Right lobe of liver (tissue), 6 donors: ENCODE results near the gene RBM4. TPM values are rescaled to one million over a fixed set of nuclear protein-coding genes. Genes with fewer than 3 reads are reported as not detected.
A peak's percentile ranks its signal among the peaks of the same experiment; 100 is the strongest.

ENCODE experiments used
- ATAC-seq, 4 donors: fragments of 200-7000 bp; cut with Tn5 transposase; one replicate each; pipeline ENCODE4 v1.9.1; 2020; ENCODE audit warnings: mild to moderate bottlenecking in 4 of 4, moderate library complexity in 4 of 4
- DNase-seq, 3 donors: peaks; one replicate each; pipeline ENCODE4 v3.0.0-alpha.2; 2020
- H3K27ac ChIP-seq, 3 donors: fragments of 200-600 bp; one replicate each; pipeline ENCODE4 v1.8.0; 2022
- H3K27me3 ChIP-seq, 2 donors: fragments of 200-600 bp; one replicate each; pipeline ENCODE4 v1.8.0; 2022
- H3K36me3 ChIP-seq, 4 donors: fragments of 200-600 bp; sonication (generic) in 1 of 4; one replicate each; pipeline versions ENCODE4 v1.5.1 to v1.8.0; 2017 to 2022; ENCODE audit warnings: control low read depth in 1 of 4
- H3K4me1 ChIP-seq, 4 donors: fragments of 200-600 bp; sonication (generic) in 1 of 4; one replicate each; pipeline versions ENCODE4 v1.5.1 to v1.8.0; 2017 to 2022; ENCODE audit warnings: control low read depth in 1 of 4
- H3K4me3 ChIP-seq, 3 donors: fragments of 200-600 bp; one replicate each; pipeline ENCODE4 v1.8.0; 2022
- H3K9me3 ChIP-seq, 4 donors: fragments of 200-600 bp; sonication (generic) in 1 of 4; one replicate each; pipeline versions ENCODE4 v1.5.1 to v1.8.0; 2017 to 2022; ENCODE audit warnings: control low read depth in 1 of 4
- CTCF ChIP-seq, 4 donors: fragments of 200-600 bp in 3 of 4; fragments of 450-650 bp in 1 of 4; IDR thresholded peaks; one replicate each; pipeline versions ENCODE4 v1.5.1 to v1.8.0; 2016 to 2022; ENCODE audit warnings: antibody characterized with exemption in 4 of 4, mild to moderate bottlenecking in 2 of 4
- POLR2A ChIP-seq: fragments of 450-650 bp; IDR thresholded peaks from one replicate; pipeline ENCODE4 v1.6.1; 2017; ENCODE audit warnings: antibody characterized with exemption, mild to moderate bottlenecking
- WGBS: methylation state at CpG from one replicate; pipeline ENCODE4 v1.1.6; 2018; ENCODE audit warnings: low coverage, low lambda C conversion rate; ENCODE audit not compliant: insufficient coverage; ENCODE audit errors: missing lambda C conversion rate; 5-methylcytosine and 5-hydroxymethylcytosine counted together
- intact Hi-C, 2 donors: fragments of 100-400 bp; cut with DNase I; formaldehyde crosslinking; loops; one replicate each; pipeline versions ENCODE4 v1.11.2 to v1.14.1; 2022
- total RNA-seq, 6 experiments: library from RNA; depleted of rRNA in 2 of 6; stranded (reverse); fragments of >200 nt in 2 of 6; fragmentation: NEBNext Ultra II Directional in 3 of 6; extraction: Animal tissue kit (Norgen Biotek cat#: 25700) in 3 of 6; gene quantifications; one replicate each; pipeline versions ENCODE4 v1.1.0 to v1.2.4, GENCODE V29; 2016 to 2023
- donor health status: DM: no; HTN: yes; CAD: no.
- donor health status: DM: no; HTN: no; CAD: no.
- donor health status: DM: no; HTN: no; CAD: no.
- donor health status: DM: no; HTN: yes; CAD: no.
- donor health status: DM: no; HTN: yes; CAD: no.

Gene RBM4
- total RNA-seq, 6 experiments from 2014 or later = 40.3 to 57.0 (median 48.4) TPM

GRCh38 chr11:66653123-66653522, 14.6 kb downstream of the RBM4 start:
- no peak for ATAC-seq
- WGBS = 88% methylated on average over 6 of the region's 6 CpGs

GRCh38 chr11:66659763-66660162, 21.3 kb downstream of the RBM4 start:
- DNase-seq (no peak), ATAC-seq (no peak)
- Histone ChIP-seq H3K27ac (no peak overlapping the region), H3K9me3 (no peaks in the 10 kb centered on the region), H3K27me3 (no peaks in the 10 kb centered on the region), H3K4me3 (no peak overlapping the region), H3K36me3 (peaks cover 0 to 15% (median 3%) of the 10 kb centered on the region in 4 donors), H3K4me1 (no peaks in the 10 kb centered on the region)
- no peak for TF ChIP-seq CTCF (IDR thresholded peaks at IDR 0.05)
- no peak for TF ChIP-seq POLR2A
- 40% methylated on average over 2 of the region's 2 CpGs for WGBS
- intact Hi-C loops = loop anchor here in 1 of 2 donors (10.0 kb wide), 1 partner anchor 255 kb away; no protein-coding TSS in a partner anchor

More at GRCh38 chr11:66653123-66653522, 14.6 kb downstream of the RBM4 start:
- TF ChIP-seq CTCF (IDR thresholded peaks at IDR 0.05) (no peak), POLR2A (no peak)
- H3K36me3 ChIP-seq = peaks cover 0 to 27% (median 6%) of the 10 kb centered on the region in 4 donors
- no peak for DNase-seq
- H3K4me3 ChIP-seq = no peak overlapping the region
- H3K27me3 ChIP-seq = no peaks in the 10 kb centered on the region
- H3K9me3 ChIP-seq = no peaks in the 10 kb centered on the region
- no peak overlapping the region for H3K27ac ChIP-seq
- no peaks in the 10 kb centered on the region for H3K4me1 ChIP-seq
- intact Hi-C loops = no loop called here

GRCh38 chr11:66663741-66664296, 25.3 kb downstream of the RBM4 start:
- TF ChIP-seq CTCF (IDR thresholded peaks at IDR 0.05) = no peak
- TF ChIP-seq POLR2A = no peak
- intact Hi-C loops = loop anchor here in 1 of 2 donors (10.0 kb wide), 1 partner anchor 259 kb away; no protein-coding TSS in a partner anchor
- peaks cover 0 to 39% (median 6%) of the 10 kb centered on the region in 4 donors for H3K36me3 ChIP-seq
- H3K9me3 ChIP-seq = no peaks in the 10 kb centered on the region
- H3K27ac ChIP-seq = no peak overlapping the region
- H3K27me3 ChIP-seq = no peaks in the 10 kb centered on the region
- 78% methylated on average over 1 of the region's 1 CpG for WGBS
- no peak for DNase-seq
- no peak overlapping the region for H3K4me3 ChIP-seq
- H3K4me1 ChIP-seq = no peaks in the 10 kb centered on the region
- ATAC-seq = no peak

GRCh38 chr11:66665369-66665768, 26.9 kb downstream of the RBM4 start:
- intact Hi-C loops = loop anchor here in 1 of 2 donors (10.0 kb wide), 1 partner anchor 261 kb away; no protein-coding TSS in a partner anchor
- Histone ChIP-seq H3K9me3 (no peaks in the 10 kb centered on the region), H3K4me1 (no peaks in the 10 kb centered on the region), H3K27me3 (no peaks in the 10 kb centered on the region), H3K27ac (no peak overlapping the region), H3K36me3 (peaks cover 0 to 39% (median 4%) of the 10 kb centered on the region in 4 donors), H3K4me3 (no peak overlapping the region)
- 39% methylated on average over 10 of the region's 11 CpGs for WGBS
- ATAC-seq = peak; percentile 47 to 74 (median 54)
- DNase-seq = no peak
- TF ChIP-seq CTCF (IDR thresholded peaks at IDR 0.05) = no peak
- TF ChIP-seq POLR2A = no peak
